SK-N-SH (cell line): ENCODE results near the gene RFTN1. TPM values are rescaled to one million over a fixed set of nuclear protein-coding genes. Genes with fewer than 3 reads are reported as not detected.

Source experiments
- CTCF ChIA-PET: fragments of 300-600, 350-600 bp; formaldehyde crosslinking; extraction: SDS; loops from one replicate; lab custom pipeline; 2021; lab: Yijun Ruan, JAX
- POLR2A ChIA-PET: fragments of 350-600 bp; sonication (Branson Sonifier 250); formaldehyde crosslinking; extraction: SDS; loops from one replicate; lab custom pipeline; 2020; ENCODE audit warnings: antibody characterized with exemption, inconsistent platforms; lab: Yijun Ruan, JAX
- DNase-seq: peaks from one replicate; pipeline ENCODE4 v3.0.0; 2012
- H2AFZ ChIP-seq: fragments of 200-600 bp; sonication (generic); 2 replicates; pipeline ENCODE4 v1.8.1; 2016; ENCODE audit warnings: antibody characterized with exemption, mild to moderate bottlenecking, low read depth
- H3F3A ChIP-seq: fragments of 200-600 bp; sonication (generic); replicated peaks from 2 replicates; pipeline ENCODE3; 2016; ENCODE audit warnings: antibody characterized with exemption, mild to moderate bottlenecking; ENCODE audit not compliant: insufficient read depth
- H3K27ac ChIP-seq, 2 experiments: fragments of 200-500 bp in 1 of 2; fragments of 200-600 bp in 1 of 2; sonication (Bioruptor generic) in 1 of 2; sonication (generic), shearing (Covaris generic) in 1 of 2; 2 replicates each; pipeline versions ENCODE4 v1.5.1 to v1.6.1; 2014 to 2016; ENCODE audit warnings: low read depth in 2 of 2, inconsistent platforms in 1 of 2, low read length in 1 of 2, mild to moderate bottlenecking in 1 of 2, mixed read lengths in 1 of 2
- H3K27me3 ChIP-seq: fragments of 200-600 bp; sonication (generic), shearing (Covaris generic); 2 replicates; pipeline ENCODE4 v1.6.1; 2016; ENCODE audit warnings: mixed run types; ENCODE audit not compliant: insufficient read depth
- H3K36me3 ChIP-seq, 2 experiments: fragments of 200-500 bp in 1 of 2; fragments of 200-600 bp in 1 of 2; sonication (Bioruptor generic) in 1 of 2; sonication (generic) in 1 of 2; replicated peaks in 1 of 2; 2 replicates each; pipeline versions ENCODE3 to v1.5.1; 2014 to 2016; ENCODE audit warnings: low read length in 1 of 2, mild to moderate bottlenecking in 1 of 2; ENCODE audit not compliant: insufficient read depth in 2 of 2, control insufficient read depth in 1 of 2
- H3K4me1 ChIP-seq, 2 experiments: fragments of 200-500 bp in 1 of 2; fragments of 200-600 bp in 1 of 2; sonication (Bioruptor generic) in 1 of 2; sonication (generic), shearing (Covaris generic) in 1 of 2; 2 replicates each; pipeline versions ENCODE4 v1.5.1 to v1.6.1; 2014 to 2016; ENCODE audit warnings: low read depth in 1 of 2, low read length in 1 of 2, mixed run types in 1 of 2; ENCODE audit not compliant: insufficient read depth in 2 of 2, control insufficient read depth in 1 of 2
- H3K4me2 ChIP-seq: fragments of 200-600 bp; sonication (generic), shearing (Covaris generic); 2 replicates; pipeline ENCODE4 v1.6.1; 2017; ENCODE audit warnings: mixed run types
- H3K4me3 ChIP-seq, 2 experiments: fragments of 200-500 bp in 1 of 2; fragments of 200-600 bp in 1 of 2; sonication (Bioruptor generic) in 1 of 2; sonication (generic), shearing (Covaris generic) in 1 of 2; 2 replicates each; pipeline versions ENCODE4 v1.5.1 to v1.8.1; 2014 to 2016; ENCODE audit warnings: low read depth in 2 of 2, inconsistent platforms in 1 of 2, low read length in 1 of 2, mild to moderate bottlenecking in 1 of 2, mixed read lengths in 1 of 2, moderate library complexity in 1 of 2
- H3K79me2 ChIP-seq: fragments of 200-600 bp; sonication (generic); 2 replicates; pipeline ENCODE4 v1.8.1; 2017; ENCODE audit warnings: mild to moderate bottlenecking; ENCODE audit not compliant: insufficient read depth
- H3K9ac ChIP-seq: fragments of 200-600 bp; sonication (generic); 2 replicates; pipeline ENCODE4 v1.6.1; 2017; ENCODE audit warnings: mixed run types
- H3K9me2 ChIP-seq: fragments of 200-600 bp; sonication (generic); 2 replicates; pipeline ENCODE4 v1.6.1; 2017; ENCODE audit warnings: mixed run types
- H3K9me3 ChIP-seq: fragments of 200-600 bp; sonication (generic); 2 replicates; pipeline ENCODE4 v1.6.1; 2017; ENCODE audit warnings: mixed run types, mild to moderate bottlenecking, moderate library complexity
- H4K20me1 ChIP-seq: fragments of 200-600 bp; sonication (generic); 2 replicates; pipeline ENCODE4 v1.6.1; 2017; ENCODE audit warnings: mild to moderate bottlenecking, mixed run types; ENCODE audit not compliant: insufficient read depth
- ELF1 ChIP-seq: IDR thresholded peaks from 2 replicates; pipeline ENCODE4 v1.4.0; 2012
- FOXM1 ChIP-seq: IDR thresholded peaks from 2 replicates; pipeline ENCODE4 v1.4.0; 2012; ENCODE audit warnings: low read depth, mild to moderate bottlenecking
- JUND ChIP-seq: IDR thresholded peaks from 2 replicates; pipeline ENCODE4 v1.4.0; 2012
- MXI1 ChIP-seq: IDR thresholded peaks from 2 replicates; pipeline ENCODE4 v1.6.1; 2012; ENCODE audit warnings: mild to moderate bottlenecking, low read depth, low read length, improper control_type of control experiment
- NRF1 ChIP-seq: IDR thresholded peaks from 2 replicates; pipeline ENCODE4 v1.6.1; 2012; ENCODE audit warnings: low read depth, mild to moderate bottlenecking, low read length
- POLR2AphosphoS5 ChIP-seq: IDR thresholded peaks from 2 replicates; pipeline ENCODE4 v1.6.1; 2012; ENCODE audit warnings: low read depth, low read length
- RXRA ChIP-seq: IDR thresholded peaks from 2 replicates; pipeline ENCODE4 v1.4.0; 2012; ENCODE audit warnings: low read depth, mild to moderate bottlenecking, borderline replicate concordance
- SIN3A ChIP-seq: IDR thresholded peaks from 2 replicates; pipeline ENCODE4 v1.6.1; 2012; ENCODE audit warnings: low read depth, mild to moderate bottlenecking, low read length, moderate library complexity, borderline replicate concordance
- SMC3 ChIP-seq: IDR thresholded peaks from 2 replicates; pipeline ENCODE4 v1.6.1; 2012; ENCODE audit warnings: low read depth, low read length, improper control_type of control experiment
- TAF1 ChIP-seq: IDR thresholded peaks from 2 replicates; pipeline ENCODE4 v1.6.1; 2012; ENCODE audit warnings: low read depth, mild to moderate bottlenecking, low read length, moderate library complexity, borderline replicate concordance
- TEAD4 ChIP-seq: IDR thresholded peaks from 2 replicates; pipeline ENCODE4 v1.4.0; 2012; ENCODE audit warnings: mild to moderate bottlenecking, borderline replicate concordance; ENCODE audit not compliant: insufficient read depth
- YY1 ChIP-seq: IDR thresholded peaks from 2 replicates; pipeline ENCODE4 v1.4.0; 2012; ENCODE audit warnings: low read depth, mild to moderate bottlenecking
- WGBS: methylation state at CpG from one replicate; pipeline ENCODE4 v1.1.6; 2017; ENCODE audit warnings: low lambda C conversion rate; 5-methylcytosine and 5-hydroxymethylcytosine counted together
- polyA plus RNA-seq, 3 experiments: library from polyadenylated mRNA; depleted of rRNA; stranded (reverse); fragments of >200 nt; gene quantifications; 2 replicates each; pipeline ENCODE4 v1.2.3, GENCODE V29; 2012
- TF ChIP-seq, protein P1 (sequence below): IDR thresholded peaks from 2 replicates; pipeline ENCODE4 v1.6.1; 2012; ENCODE audit warnings: mild to moderate bottlenecking, low read depth, low read length, moderate library complexity
- TF ChIP-seq, protein P2 (sequence below): fragments of 200-600 bp; sonication (generic); IDR thresholded peaks from 2 replicates; pipeline ENCODE4 v1.6.1; 2017; ENCODE audit warnings: antibody characterized with exemption, mild to moderate bottlenecking, moderate library complexity
- TF ChIP-seq, protein P3 (sequence below): IDR thresholded peaks from 2 replicates; pipeline ENCODE4 v1.4.0; 2012; ENCODE audit warnings: low read depth, borderline replicate concordance

Gene RFTN1
- polyA plus RNA-seq, 1 of the 3 experiments (the other 2 are of a cell fraction): 21.2 TPM

DNA sequence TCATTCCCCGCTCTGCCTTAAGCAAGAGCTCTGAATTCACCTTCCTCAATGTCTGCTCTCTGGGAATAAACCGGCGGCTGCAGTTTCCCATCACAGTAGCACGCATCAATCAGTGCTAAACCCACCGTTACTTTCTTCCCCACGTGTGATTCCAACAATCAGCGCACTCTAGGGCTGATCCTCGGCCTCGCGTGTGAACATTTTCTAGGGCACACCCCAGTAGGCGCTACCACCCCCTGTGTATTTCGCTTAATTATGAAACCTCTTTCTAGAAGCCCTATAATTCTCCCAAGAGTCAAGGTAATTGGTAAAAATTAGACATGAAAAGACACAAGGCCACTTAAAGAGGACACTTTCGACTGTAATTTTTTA lies 87.5 kb downstream of the RFTN1 start:
- H4K20me1 ChIP-seq: no peaks in the 10 kb centered on the region
- no peaks in the 10 kb centered on the region for H3K9me2 ChIP-seq
- H3K4me1 ChIP-seq: peaks cover 4% of the 10 kb centered on the region in 2 experiments; a peak in 2 of 4 replicates
- no peak overlapping the region for H3K9ac ChIP-seq
- no peaks in the 10 kb centered on the region for H3K9me3 ChIP-seq
- H2AFZ ChIP-seq: no peak overlapping the region
- CTCF ChIA-PET: no interaction called here
- no peak overlapping the region for H3K4me3 ChIP-seq
- POLR2A ChIA-PET: no interaction called here
- no peak overlapping the region for H3K27ac ChIP-seq
- no peaks in the 10 kb centered on the region for H3K27me3 ChIP-seq
- H3K36me3 ChIP-seq: peaks cover 2 to 4% of the 10 kb centered on the region in 2 experiments
- WGBS: 93% methylated on average over 13 of the region's 13 CpGs
- no peak for DNase-seq
- no peak overlapping the region for H3K4me2 ChIP-seq
- no peaks in the 10 kb centered on the region for H3F3A ChIP-seq
- peaks cover 27% of the 10 kb centered on the region for H3K79me2 ChIP-seq
- TF ChIP-seq ELF1 (no peak), SMC3 (no peak), POLR2AphosphoS5 (no peak), MXI1 (no peak), TAF1 (no peak), SIN3A (no peak), NRF1 (no peak), YY1 (no peak), RXRA (no peak), JUND (no peak), FOXM1 (no peak), TEAD4 (no peak)
- TF ChIP-seq, protein P1, sequence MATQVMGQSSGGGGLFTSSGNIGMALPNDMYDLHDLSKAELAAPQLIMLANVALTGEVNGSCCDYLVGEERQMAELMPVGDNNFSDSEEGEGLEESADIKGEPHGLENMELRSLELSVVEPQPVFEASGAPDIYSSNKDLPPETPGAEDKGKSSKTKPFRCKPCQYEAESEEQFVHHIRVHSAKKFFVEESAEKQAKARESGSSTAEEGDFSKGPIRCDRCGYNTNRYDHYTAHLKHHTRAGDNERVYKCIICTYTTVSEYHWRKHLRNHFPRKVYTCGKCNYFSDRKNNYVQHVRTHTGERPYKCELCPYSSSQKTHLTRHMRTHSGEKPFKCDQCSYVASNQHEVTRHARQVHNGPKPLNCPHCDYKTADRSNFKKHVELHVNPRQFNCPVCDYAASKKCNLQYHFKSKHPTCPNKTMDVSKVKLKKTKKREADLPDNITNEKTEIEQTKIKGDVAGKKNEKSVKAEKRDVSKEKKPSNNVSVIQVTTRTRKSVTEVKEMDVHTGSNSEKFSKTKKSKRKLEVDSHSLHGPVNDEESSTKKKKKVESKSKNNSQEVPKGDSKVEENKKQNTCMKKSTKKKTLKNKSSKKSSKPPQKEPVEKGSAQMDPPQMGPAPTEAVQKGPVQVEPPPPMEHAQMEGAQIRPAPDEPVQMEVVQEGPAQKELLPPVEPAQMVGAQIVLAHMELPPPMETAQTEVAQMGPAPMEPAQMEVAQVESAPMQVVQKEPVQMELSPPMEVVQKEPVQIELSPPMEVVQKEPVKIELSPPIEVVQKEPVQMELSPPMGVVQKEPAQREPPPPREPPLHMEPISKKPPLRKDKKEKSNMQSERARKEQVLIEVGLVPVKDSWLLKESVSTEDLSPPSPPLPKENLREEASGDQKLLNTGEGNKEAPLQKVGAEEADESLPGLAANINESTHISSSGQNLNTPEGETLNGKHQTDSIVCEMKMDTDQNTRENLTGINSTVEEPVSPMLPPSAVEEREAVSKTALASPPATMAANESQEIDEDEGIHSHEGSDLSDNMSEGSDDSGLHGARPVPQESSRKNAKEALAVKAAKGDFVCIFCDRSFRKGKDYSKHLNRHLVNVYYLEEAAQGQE: no peak
- TF ChIP-seq, protein P2, sequence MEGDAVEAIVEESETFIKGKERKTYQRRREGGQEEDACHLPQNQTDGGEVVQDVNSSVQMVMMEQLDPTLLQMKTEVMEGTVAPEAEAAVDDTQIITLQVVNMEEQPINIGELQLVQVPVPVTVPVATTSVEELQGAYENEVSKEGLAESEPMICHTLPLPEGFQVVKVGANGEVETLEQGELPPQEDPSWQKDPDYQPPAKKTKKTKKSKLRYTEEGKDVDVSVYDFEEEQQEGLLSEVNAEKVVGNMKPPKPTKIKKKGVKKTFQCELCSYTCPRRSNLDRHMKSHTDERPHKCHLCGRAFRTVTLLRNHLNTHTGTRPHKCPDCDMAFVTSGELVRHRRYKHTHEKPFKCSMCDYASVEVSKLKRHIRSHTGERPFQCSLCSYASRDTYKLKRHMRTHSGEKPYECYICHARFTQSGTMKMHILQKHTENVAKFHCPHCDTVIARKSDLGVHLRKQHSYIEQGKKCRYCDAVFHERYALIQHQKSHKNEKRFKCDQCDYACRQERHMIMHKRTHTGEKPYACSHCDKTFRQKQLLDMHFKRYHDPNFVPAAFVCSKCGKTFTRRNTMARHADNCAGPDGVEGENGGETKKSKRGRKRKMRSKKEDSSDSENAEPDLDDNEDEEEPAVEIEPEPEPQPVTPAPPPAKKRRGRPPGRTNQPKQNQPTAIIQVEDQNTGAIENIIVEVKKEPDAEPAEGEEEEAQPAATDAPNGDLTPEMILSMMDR: no peak
- TF ChIP-seq, protein P3, sequence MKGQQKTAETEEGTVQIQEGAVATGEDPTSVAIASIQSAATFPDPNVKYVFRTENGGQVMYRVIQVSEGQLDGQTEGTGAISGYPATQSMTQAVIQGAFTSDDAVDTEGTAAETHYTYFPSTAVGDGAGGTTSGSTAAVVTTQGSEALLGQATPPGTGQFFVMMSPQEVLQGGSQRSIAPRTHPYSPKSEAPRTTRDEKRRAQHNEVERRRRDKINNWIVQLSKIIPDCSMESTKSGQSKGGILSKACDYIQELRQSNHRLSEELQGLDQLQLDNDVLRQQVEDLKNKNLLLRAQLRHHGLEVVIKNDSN: no peak
